Measurements from ENCODE around the gene TGFBI.

Gene TGFBI

GRCh38 chr5:136013559-136013958 is 15.2 kb upstream of the TGFBI start:
- Mint-ChIP-seq H3K36me3 (ENCODE audit: low read depth) (no peaks in the 10 kb centered on the region), H3K4me1 (ENCODE audit: low read depth) (no peaks in the 10 kb centered on the region), H3K27ac (no peak overlapping the region)

GRCh38 chr5:136014049-136015002 is 14.5 kb upstream of the TGFBI start:
- Mint-ChIP-seq H3K27me3 (peaks cover 10% of the 10 kb centered on the region), H3K4me1 (ENCODE audit: low read depth) (no peaks in the 10 kb centered on the region), H3K4me3 (no peak overlapping the region), H3K9me3 (no peaks in the 10 kb centered on the region), H3K36me3 (ENCODE audit: low read depth) (no peaks in the 10 kb centered on the region), H3K27ac (no peak overlapping the region)

More at GRCh38 chr5:136013559-136013958, 15.2 kb upstream of the TGFBI start:
- H3K27me3 Mint-ChIP-seq, result peaks cover 10% of the 10 kb centered on the region
- H3K4me3 Mint-ChIP-seq, result no peak overlapping the region
- no peaks in the 10 kb centered on the region for H3K9me3 Mint-ChIP-seq

DNA sequence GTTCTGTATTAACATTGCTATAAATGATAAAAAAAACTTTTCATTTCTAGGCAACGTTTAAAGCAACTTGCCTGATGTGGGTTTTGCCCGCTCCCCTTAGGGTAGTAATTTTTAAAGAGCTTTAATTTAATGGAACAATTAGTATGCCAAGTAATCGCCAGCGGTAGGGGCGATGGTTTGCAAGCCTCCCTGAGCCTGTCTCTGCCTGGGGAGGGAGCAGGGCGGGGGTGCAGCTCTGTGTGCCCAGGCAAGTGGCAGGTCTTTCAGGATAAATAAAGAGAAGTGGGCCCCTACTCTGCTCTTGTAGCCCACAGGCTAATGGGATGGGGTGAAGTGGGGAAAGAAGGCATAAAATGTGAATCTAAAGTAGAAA is 13.8 kb upstream of the TGFBI start:
- H3K27ac Mint-ChIP-seq, result no peak overlapping the region
- peaks cover 10% of the 10 kb centered on the region for H3K27me3 Mint-ChIP-seq
- no peaks in the 10 kb centered on the region for H3K4me1 Mint-ChIP-seq (ENCODE audit: low read depth)

DNA sequence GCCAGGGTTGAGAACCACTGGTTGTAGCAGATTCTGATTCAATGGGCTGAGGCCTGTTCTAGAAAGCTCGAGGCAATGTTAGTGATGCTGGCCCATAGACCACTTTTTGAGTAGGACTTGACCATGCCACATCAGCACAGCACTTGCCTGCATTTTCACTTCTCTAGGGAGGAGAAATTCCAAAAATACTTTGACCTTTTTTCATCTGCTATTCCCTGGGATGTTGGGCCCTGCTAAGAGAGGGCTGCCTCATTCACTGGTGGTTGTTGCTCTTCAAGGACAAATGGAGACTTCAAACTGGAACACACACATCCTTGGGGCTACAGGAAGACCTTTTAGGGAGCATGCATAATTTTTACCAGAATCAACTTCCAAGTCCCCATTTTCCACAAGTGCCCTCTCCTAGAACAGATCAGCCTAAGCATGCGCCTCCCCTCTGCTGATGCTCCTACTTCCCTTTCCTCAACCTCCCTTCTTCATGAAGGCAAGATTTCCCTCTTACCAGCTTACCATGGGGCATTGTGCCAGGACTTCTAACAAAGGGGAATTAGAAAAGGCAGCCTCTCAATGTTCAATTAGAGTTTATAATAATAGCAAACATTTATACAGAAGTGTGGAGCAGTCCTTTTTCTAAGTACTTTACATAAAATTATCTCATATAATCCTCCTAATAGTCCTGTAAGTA is 12.7 kb upstream of the TGFBI start:
- no peak overlapping the region for H3K27ac Mint-ChIP-seq
- no peak overlapping the region for H3K4me3 Mint-ChIP-seq
- H3K4me1 Mint-ChIP-seq (ENCODE audit: low read depth), result peaks cover 2% of the 10 kb centered on the region
- no peaks in the 10 kb centered on the region for H3K36me3 Mint-ChIP-seq (ENCODE audit: low read depth)
- no peaks in the 10 kb centered on the region for H3K9me3 Mint-ChIP-seq
- H3K27me3 Mint-ChIP-seq, result peaks cover 10% of the 10 kb centered on the region

More for the DNA sequence above, 13.8 kb upstream of the TGFBI start:
- Mint-ChIP-seq H3K9me3 (no peaks in the 10 kb centered on the region), H3K36me3 (ENCODE audit: low read depth) (no peaks in the 10 kb centered on the region), H3K4me3 (no peak overlapping the region)

DNA sequence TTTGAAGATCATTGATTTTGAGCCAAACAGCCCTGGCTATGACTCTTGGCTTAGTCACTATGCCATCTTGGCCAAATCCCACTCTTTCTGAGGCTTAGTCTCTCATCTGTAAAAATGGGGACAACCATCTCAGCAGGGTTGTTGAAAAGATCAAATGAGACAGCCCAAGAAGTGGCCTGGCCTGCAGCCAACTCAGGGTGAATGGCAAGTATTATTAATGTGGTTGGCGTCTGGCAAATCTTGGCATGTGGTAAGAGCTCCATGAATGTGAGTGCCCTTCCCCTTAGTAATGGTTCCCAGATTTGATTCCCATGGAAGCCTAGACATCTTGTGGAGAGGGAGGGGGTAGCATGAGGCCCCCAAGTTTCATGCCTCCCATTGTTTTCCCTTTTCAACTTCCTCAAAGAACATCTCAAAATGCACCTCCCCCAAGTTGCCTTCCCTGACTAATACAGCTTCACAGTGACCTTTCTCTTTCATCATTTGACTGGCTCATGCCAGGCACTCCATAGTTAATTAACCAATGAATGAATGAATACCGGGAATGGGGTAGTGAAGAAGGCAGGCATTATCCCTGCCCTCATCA is 11.8 kb upstream of the TGFBI start:
- Mint-ChIP-seq H3K36me3 (ENCODE audit: low read depth) (no peaks in the 10 kb centered on the region), H3K4me3 (no peak overlapping the region), H3K27me3 (peaks cover 12% of the 10 kb centered on the region), H3K9me3 (no peaks in the 10 kb centered on the region), H3K4me1 (ENCODE audit: low read depth) (peaks cover 5% of the 10 kb centered on the region), H3K27ac (no peak overlapping the region)

GRCh38 chr5:136018814-136019783 is 9.7 kb upstream of the TGFBI start:
- Mint-ChIP-seq H3K4me3 (no peak overlapping the region), H3K9me3 (no peaks in the 10 kb centered on the region), H3K27me3 (peaks cover 9% of the 10 kb centered on the region), H3K27ac (no peak overlapping the region), H3K4me1 (ENCODE audit: low read depth) (peaks cover 5% of the 10 kb centered on the region), H3K36me3 (ENCODE audit: low read depth) (no peaks in the 10 kb centered on the region)

- Mint-ChIP-seq H3K4me1 (ENCODE audit: low read depth) (peaks cover 5% of the 10 kb centered on the region), H3K27ac (no peak overlapping the region), H3K36me3 (ENCODE audit: low read depth) (no peaks in the 10 kb centered on the region), H3K4me3 (no peak overlapping the region), H3K9me3 (no peaks in the 10 kb centered on the region), H3K27me3 (peaks cover 9% of the 10 kb centered on the region)
These were observed 8.8 kb upstream of the TGFBI start for GRCh38 chr5:136020001-136020382.

DNA sequence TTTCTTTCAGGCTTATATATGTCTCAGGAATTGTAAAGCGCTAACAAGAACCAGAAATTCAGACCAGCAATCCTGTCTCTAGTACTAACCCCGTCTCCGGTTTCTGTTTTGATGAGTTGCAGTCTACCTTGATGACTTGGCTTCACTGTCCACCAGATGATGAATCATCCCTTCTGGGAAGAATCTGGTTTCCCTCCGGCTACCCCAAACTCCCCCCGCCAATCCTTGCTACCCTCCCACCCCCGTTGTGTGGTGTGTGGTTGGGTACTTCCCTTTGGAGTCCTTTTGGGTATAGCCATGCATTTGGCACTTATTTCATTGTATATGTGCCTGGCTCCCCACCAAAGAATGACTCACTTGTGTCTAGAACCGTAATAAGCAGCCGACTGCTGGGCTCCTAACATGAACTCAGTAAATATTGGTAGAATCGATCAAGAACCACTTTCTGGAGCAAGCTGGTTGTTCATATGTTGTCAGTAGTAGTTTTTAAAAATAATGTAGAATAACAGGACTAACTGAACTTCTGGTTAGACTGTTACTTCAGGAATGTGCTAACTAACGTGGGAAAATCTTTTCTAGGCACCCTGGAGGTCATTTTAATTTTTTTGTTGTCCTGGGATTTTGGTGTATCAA is 8.3 kb upstream of the TGFBI start:
- Mint-ChIP-seq H3K4me3 (no peak overlapping the region), H3K4me1 (ENCODE audit: low read depth) (peaks cover 5% of the 10 kb centered on the region), H3K27ac (no peak overlapping the region), H3K27me3 (peaks cover 6% of the 10 kb centered on the region), H3K36me3 (ENCODE audit: low read depth) (no peaks in the 10 kb centered on the region), H3K9me3 (no peaks in the 10 kb centered on the region)

DNA sequence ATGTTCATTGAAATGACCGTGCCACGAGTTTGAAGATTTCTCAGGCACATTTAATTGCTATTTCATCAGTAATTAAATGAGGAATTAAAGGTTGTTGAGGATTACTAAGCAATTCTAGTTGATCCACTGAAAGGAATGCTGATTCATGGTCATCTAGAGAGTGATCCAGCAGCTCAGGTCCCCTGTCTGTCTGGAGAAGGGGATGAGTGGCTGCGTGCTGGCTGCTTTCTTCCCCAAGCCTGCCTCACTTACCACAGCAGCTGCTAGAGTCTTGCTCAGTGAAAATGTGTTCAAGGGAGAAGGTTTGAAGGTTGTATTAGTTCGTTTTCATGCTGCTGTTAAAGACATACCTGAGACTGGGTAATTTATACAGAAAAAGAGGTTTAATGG is 7.8 kb upstream of the TGFBI start:
- Mint-ChIP-seq H3K27me3 (peaks cover 5% of the 10 kb centered on the region), H3K4me3 (no peak overlapping the region), H3K9me3 (no peaks in the 10 kb centered on the region), H3K4me1 (ENCODE audit: low read depth) (peaks cover 5% of the 10 kb centered on the region), H3K36me3 (ENCODE audit: low read depth) (no peaks in the 10 kb centered on the region), H3K27ac (no peak overlapping the region)

DNA sequence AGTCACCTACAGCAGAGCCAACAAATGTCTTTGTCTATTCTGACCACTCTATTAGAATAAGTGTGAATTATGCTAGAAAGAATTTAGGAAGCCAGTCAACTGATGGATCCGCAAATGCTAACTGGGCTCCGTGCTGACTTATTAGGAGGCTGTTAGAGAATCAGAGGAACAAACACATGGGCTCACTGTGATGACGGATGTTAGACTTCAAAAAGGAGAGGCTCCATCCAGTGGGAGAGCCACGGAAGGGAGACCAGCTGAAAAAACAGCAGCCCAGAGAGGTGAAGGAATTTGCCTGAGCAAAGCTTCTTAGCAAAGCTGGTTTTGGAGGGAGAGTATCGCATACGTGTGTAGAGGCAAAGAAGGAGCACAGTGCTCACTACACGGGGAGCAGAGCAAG is 5.8 kb upstream of the TGFBI start:
- H3K4me1 Mint-ChIP-seq (ENCODE audit: low read depth), result peaks cover 5% of the 10 kb centered on the region
- H3K27ac Mint-ChIP-seq, result no peak overlapping the region
- no peaks in the 10 kb centered on the region for H3K9me3 Mint-ChIP-seq
- no peaks in the 10 kb centered on the region for H3K36me3 Mint-ChIP-seq (ENCODE audit: low read depth)
- H3K27me3 Mint-ChIP-seq, result peaks cover 22% of the 10 kb centered on the region
- H3K4me3 Mint-ChIP-seq, result no peak overlapping the region

DNA sequence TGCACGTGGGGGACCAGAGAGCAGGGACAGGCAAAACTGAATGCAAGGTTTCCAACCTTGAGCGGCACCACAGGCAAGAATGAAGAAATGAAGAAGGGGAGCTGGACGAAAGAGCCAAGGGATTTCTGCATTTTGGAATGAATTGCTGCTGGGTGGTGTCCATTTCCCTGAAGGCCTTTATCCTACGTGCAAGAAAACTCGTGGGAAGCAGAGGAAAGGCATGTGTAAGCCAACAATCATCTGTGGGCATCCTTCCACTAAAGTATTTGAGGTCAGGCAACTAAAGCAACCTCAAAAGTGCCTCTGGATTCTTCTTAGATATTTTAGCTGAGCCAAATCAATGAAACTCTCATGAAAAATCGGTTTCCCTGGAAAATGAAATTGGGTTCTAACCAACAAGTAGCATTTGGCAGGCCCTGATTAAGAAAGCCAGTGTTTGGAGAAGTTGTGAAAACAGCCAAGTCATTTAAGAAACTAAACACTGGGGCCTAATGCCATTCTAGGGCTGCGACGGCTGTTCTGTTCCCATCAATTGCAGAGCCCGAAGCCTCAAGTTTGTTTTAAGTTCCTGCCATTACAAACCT is 4.7 kb upstream of the TGFBI start:
- H3K27me3 Mint-ChIP-seq, result peaks cover 25% of the 10 kb centered on the region

DNA sequence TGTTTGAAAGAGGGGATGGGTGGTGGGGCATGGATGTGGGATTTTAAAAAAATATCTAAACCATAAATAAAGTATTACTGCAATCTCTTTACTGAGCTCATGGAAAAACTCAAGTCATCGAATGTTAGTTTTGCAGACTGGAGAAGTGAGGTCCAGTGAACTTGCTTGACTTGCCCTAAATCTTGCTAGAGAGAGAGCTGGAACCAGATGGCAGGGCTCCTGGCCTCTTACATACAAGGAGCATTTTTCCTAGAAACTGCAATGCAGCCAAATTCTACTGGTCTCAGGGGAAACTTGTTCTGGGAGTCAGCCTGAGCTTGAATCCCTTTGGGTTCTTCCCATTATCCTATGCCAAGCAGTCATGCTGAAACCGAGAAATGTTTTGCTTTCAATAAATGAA is 2.9 kb upstream of the TGFBI start:
- Mint-ChIP-seq H3K27me3 (peaks cover 35% of the 10 kb centered on the region), H3K4me3 (no peak overlapping the region), H3K4me1 (ENCODE audit: low read depth) (peaks cover 5% of the 10 kb centered on the region), H3K27ac (no peak overlapping the region), H3K9me3 (no peaks in the 10 kb centered on the region), H3K36me3 (ENCODE audit: low read depth) (no peaks in the 10 kb centered on the region)

More for the DNA sequence above, 4.7 kb upstream of the TGFBI start:
- Mint-ChIP-seq H3K4me3 (no peak overlapping the region), H3K9me3 (no peaks in the 10 kb centered on the region), H3K36me3 (ENCODE audit: low read depth) (no peaks in the 10 kb centered on the region), H3K4me1 (ENCODE audit: low read depth) (peaks cover 5% of the 10 kb centered on the region), H3K27ac (no peak overlapping the region)

- Mint-ChIP-seq H3K27ac (no peak overlapping the region), H3K4me1 (ENCODE audit: low read depth) (no peaks in the 10 kb centered on the region), H3K36me3 (ENCODE audit: low read depth) (no peaks in the 10 kb centered on the region), H3K27me3 (peaks cover 35% of the 10 kb centered on the region), H3K9me3 (no peaks in the 10 kb centered on the region), H3K4me3 (no peak overlapping the region)
These were observed 2.2 kb upstream of the TGFBI start for GRCh38 chr5:136026636-136027035.

- Mint-ChIP-seq H3K27me3 (peaks cover 30% of the 10 kb centered on the region), H3K4me3 (no peak overlapping the region), H3K36me3 (ENCODE audit: low read depth) (no peaks in the 10 kb centered on the region)
These were observed 1.5 kb upstream of the TGFBI start for GRCh38 chr5:136027311-136027710.

More at GRCh38 chr5:136027311-136027710, 1.5 kb upstream of the TGFBI start:
- Mint-ChIP-seq H3K27ac (no peak overlapping the region), H3K9me3 (no peaks in the 10 kb centered on the region), H3K4me1 (ENCODE audit: low read depth) (no peaks in the 10 kb centered on the region)
